HCT116 (cell line): ENCODE results near the gene NFATC2IP. TPM values are rescaled to one million over a fixed set of nuclear protein-coding genes. Genes with fewer than 3 reads are reported as not detected.

Source experiments
- ATAC-seq: fragments of 200-7000 bp; cut with Tn5 transposase; 2 replicates; pipeline ENCODE4 v1.9.1; 2020; ENCODE audit warnings: mild to moderate bottlenecking, moderate library complexity
- BruUV-seq: library from RNA; stranded (reverse); fragments of 400-500 nt; replicated peaks from 2 replicates; lab custom pipeline; 2021; lab: Mats Ljungman, UMichigan
- CTCF ChIA-PET: fragments of 300-600 bp; sonication (Branson Sonifier 250); formaldehyde crosslinking; loops from one replicate; lab custom pipeline; 2021; ENCODE audit warnings: antibody characterized with exemption; lab: Charles Lee
- POLR2A ChIA-PET: fragments of 300-600, 350-600 bp; sonication (Branson Sonifier 250); formaldehyde crosslinking; loops from one replicate; lab custom pipeline; 2021; ENCODE audit warnings: antibody characterized with exemption; lab: Charles Lee
- RAD21 ChIA-PET, 2 experiments: fragments of 300-600 bp; sonication (Branson Sonifier 250); formaldehyde crosslinking; loops; one replicate each; lab custom pipeline; 2023; ENCODE audit warnings: low total read pairs in 2 of 2; ENCODE audit not compliant: uncharacterized antibody in 2 of 2, unreplicated experiment in 2 of 2, low non-redundant PET in 1 of 2; lab: Charles Lee
- DNase-seq: peaks from one replicate; pipeline ENCODE4 v3.0.0-alpha.2; 2010; ENCODE audit warnings: low read depth, low spot score
- H2AFZ ChIP-seq: fragments of 200-600 bp; shearing (Covaris generic), sonication (generic); 2 replicates; pipeline ENCODE4 v1.6.1; 2017; ENCODE audit warnings: low read depth, mixed run types, mixed read lengths, antibody characterized with exemption, low read length; ENCODE audit not compliant: poor library complexity, severe bottlenecking
- H3K27ac ChIP-seq: 2 replicates; pipeline ENCODE4 v1.5.1; 2012; ENCODE audit warnings: low read depth, low read length
- H3K27me3 ChIP-seq: fragments of 200-600 bp; sonication (generic); 2 replicates; pipeline ENCODE4 v1.6.1; 2016; ENCODE audit warnings: mixed run types, low read length, mixed read lengths; ENCODE audit not compliant: insufficient read depth
- H3K36me3 ChIP-seq, 2 experiments: fragments of 200-500 bp in 1 of 2; fragments of 200-600 bp in 1 of 2; sonication (Bioruptor generic) in 1 of 2; sonication (generic) in 1 of 2; 2 replicates each; pipeline versions ENCODE4 v1.5.1 to v1.6.1; 2014 to 2016; ENCODE audit warnings: low read length in 2 of 2, inconsistent platforms in 1 of 2, mixed read lengths in 1 of 2, mixed run types in 1 of 2; ENCODE audit not compliant: insufficient read depth in 2 of 2, control insufficient read depth in 1 of 2
- H3K4me1 ChIP-seq, 2 experiments: fragments of 200-600 bp in 1 of 2; sonication (generic) in 1 of 2; 2 replicates each; pipeline versions ENCODE4 v1.5.1 to v1.6.1; 2012 to 2017; ENCODE audit warnings: low read length in 2 of 2, inconsistent platforms in 1 of 2, mild to moderate bottlenecking in 1 of 2, mixed read lengths in 1 of 2, mixed run types in 1 of 2, moderate library complexity in 1 of 2; ENCODE audit not compliant: insufficient read depth in 2 of 2, control insufficient read depth in 1 of 2
- H3K4me2 ChIP-seq: fragments of 200-600 bp; sonication (generic); 2 replicates; pipeline ENCODE4 v1.6.1; 2017; ENCODE audit warnings: mixed run types, low read length, mixed read lengths
- H3K4me3 ChIP-seq, 2 experiments: fragments of 200-600 bp in 1 of 2; sonication (generic) in 1 of 2; replicated peaks in 1 of 2; 2 replicates each; pipeline ENCODE4 v1.5.1; 2011 to 2016; ENCODE audit warnings: low read length in 2 of 2, control low read depth in 1 of 2, low read depth in 1 of 2, mild to moderate bottlenecking in 1 of 2, mixed read lengths in 1 of 2, mixed run types in 1 of 2
- H3K79me2 ChIP-seq: fragments of 200-600 bp; sonication (generic); 2 replicates; pipeline ENCODE4 v1.6.1; 2017; ENCODE audit warnings: mild to moderate bottlenecking, mixed run types, low read length, moderate library complexity, mixed read lengths; ENCODE audit not compliant: insufficient read depth
- H3K9ac ChIP-seq: fragments of 200-600 bp; sonication (generic); 2 replicates; pipeline ENCODE4 v1.6.1; 2016; ENCODE audit warnings: low read length, mixed read lengths
- H3K9me2 ChIP-seq: fragments of 200-600 bp; sonication (generic), shearing (Covaris generic); 2 replicates; pipeline ENCODE4 v1.6.1; 2017; ENCODE audit warnings: mixed run types, mild to moderate bottlenecking, moderate library complexity; ENCODE audit not compliant: insufficient read depth
- H3K9me3 ChIP-seq, 2 experiments: fragments of 200-500 bp in 1 of 2; fragments of 200-600 bp in 1 of 2; sonication (Bioruptor generic) in 1 of 2; sonication (generic) in 1 of 2; 2 replicates each; pipeline ENCODE4 v1.6.1; 2014 to 2017; ENCODE audit warnings: low read length in 2 of 2, mixed read lengths in 2 of 2, inconsistent platforms in 1 of 2, low read depth in 1 of 2, mild to moderate bottlenecking in 1 of 2, mixed run types in 1 of 2, moderate library complexity in 1 of 2; ENCODE audit not compliant: control insufficient read depth in 1 of 2, insufficient read depth in 1 of 2
- H4K20me1 ChIP-seq: fragments of 200-600 bp; sonication (generic), shearing (Covaris generic); 2 replicates; pipeline ENCODE4 v1.6.1; 2017; ENCODE audit warnings: mixed run types, mild to moderate bottlenecking, moderate library complexity; ENCODE audit not compliant: insufficient read depth
- CBX3 ChIP-seq: IDR thresholded peaks from 2 replicates; pipeline ENCODE4 v1.6.1; 2012; ENCODE audit warnings: low read depth
- CEBPB ChIP-seq: IDR thresholded peaks from 2 replicates; pipeline ENCODE4 v1.6.1; 2012; ENCODE audit warnings: low read depth
- ELF1 ChIP-seq: IDR thresholded peaks from 2 replicates; pipeline ENCODE4 v1.6.1; 2012; ENCODE audit warnings: low read depth, borderline replicate concordance
- EZH2 ChIP-seq: fragments of 200-600 bp; sonication (generic); IDR thresholded peaks from 2 replicates; pipeline ENCODE4 v1.6.1; 2017; ENCODE audit warnings: antibody characterized with exemption, mixed run types
- EZH2phosphoT487 ChIP-seq: fragments of 200-600 bp; IDR thresholded peaks from 2 replicates; pipeline ENCODE4 v1.6.1; 2018; ENCODE audit warnings: antibody characterized with exemption, borderline replicate concordance
- POLR2A ChIP-seq: IDR thresholded peaks from 2 replicates; pipeline ENCODE4 v1.7.0; 2011; ENCODE audit warnings: borderline replicate concordance; ENCODE audit not compliant: insufficient read depth, insufficient read length; ENCODE audit errors: extremely low read depth
- POLR2AphosphoS5 ChIP-seq: IDR thresholded peaks from 2 replicates; pipeline ENCODE4 v1.6.1; 2011; ENCODE audit warnings: mild to moderate bottlenecking, low read depth, low read length, moderate library complexity
- RAD21 ChIP-seq: IDR thresholded peaks from 2 replicates; pipeline ENCODE4 v1.6.1; 2012; ENCODE audit warnings: low read depth, mild to moderate bottlenecking
- REST ChIP-seq: IDR thresholded peaks from 2 replicates; pipeline ENCODE4 v1.6.1; 2012; ENCODE audit warnings: low read depth
- SIN3A ChIP-seq: IDR thresholded peaks from 2 replicates; pipeline ENCODE4 v1.6.1; 2012; ENCODE audit warnings: low read depth
- SRF ChIP-seq: IDR thresholded peaks from 2 replicates; pipeline ENCODE4 v1.6.1; 2012; ENCODE audit warnings: low read depth
- YY1 ChIP-seq: IDR thresholded peaks from 2 replicates; pipeline ENCODE4 v1.6.1; 2011; ENCODE audit warnings: low read length, low read depth, moderate library complexity, mild to moderate bottlenecking; ENCODE audit not compliant: insufficient replicate concordance; ENCODE audit errors: extremely low read depth
- ZBTB33 ChIP-seq: IDR thresholded peaks from 2 replicates; pipeline ENCODE4 v1.6.1; 2011; ENCODE audit warnings: mild to moderate bottlenecking, low read length, moderate library complexity; ENCODE audit not compliant: insufficient replicate concordance; ENCODE audit errors: extremely low read depth
- ZNF274 ChIP-seq: fragments of 200-500 bp; sonication (Bioruptor generic); IDR thresholded peaks from 2 replicates; pipeline ENCODE4 v1.6.1; 2014; ENCODE audit warnings: mild to moderate bottlenecking, low read depth, low read length, inconsistent platforms
- intact Hi-C: fragments of 100-400 bp; cut with micrococcal nuclease; formaldehyde crosslinking; loops from 2 replicates; pipeline ENCODE4 v1.10.0; 2022
- total RNA-seq: library from RNA; stranded (reverse); gene quantifications from one replicate; pipeline ENCODE4 v1.2.1, GENCODE V29; 2021; ENCODE audit not compliant: unreplicated experiment

The NFATC2IP gene
- total RNA-seq, 1 experiment from 2014 or later = 41.4 TPM

- no peaks in the 10 kb centered on the region for H4K20me1 ChIP-seq
- H3K27ac ChIP-seq = no peak overlapping the region
- H3K4me2 ChIP-seq = no peak overlapping the region
- ChIA-PET RAD21 (no interaction called here), CTCF (no interaction called here), POLR2A (no interaction called here)
- DNase-seq = no peak
- no peak overlapping the region for H3K9ac ChIP-seq
- H3K9me3 ChIP-seq = no peaks in the 10 kb centered on the region
- peaks cover 11% of the 10 kb centered on the region in 2 experiments for H3K4me1 ChIP-seq
- intact Hi-C loops = no loop called here
- H3K4me3 ChIP-seq = no peak overlapping the region
- H3K36me3 ChIP-seq = no peaks in the 10 kb centered on the region
- no peaks in the 10 kb centered on the region for H3K27me3 ChIP-seq
- TF ChIP-seq ZBTB33 = no peak
- TF ChIP-seq EZH2phosphoT487 = no peak
- no peak for TF ChIP-seq POLR2A
- TF ChIP-seq SRF = no peak
- TF ChIP-seq ELF1 = no peak
- no peak for TF ChIP-seq REST
- no peak for TF ChIP-seq CEBPB
- no peak for TF ChIP-seq RAD21
- TF ChIP-seq ZNF274 = no peak
- no peak for TF ChIP-seq CBX3
- TF ChIP-seq EZH2 = no peak
- no peak for TF ChIP-seq POLR2AphosphoS5
- TF ChIP-seq YY1 = no peak
- no peak for TF ChIP-seq SIN3A
- TF ChIP-seq, all 23 proteins: peak for 0
- BruUV-seq = no TSS peak
- Histone ChIP-seq H3K9me2 (no peaks in the 10 kb centered on the region), H3K79me2 (no peaks in the 10 kb centered on the region), H2AFZ (no peak overlapping the region)
- no peak for ATAC-seq
Observed at GRCh38 chr16:28905800-28906372, 44.9 kb upstream of the NFATC2IP start.
